GM12872 (cell line): Measurements from ENCODE around the gene BLOC1S3.

Experiments used
- TF ChIP-seq, protein P1 (sequence below): IDR thresholded peaks from 3 replicates; pipeline ENCODE4 v1.5.1; 2011; ENCODE audit warnings: low read depth, mild to moderate bottlenecking, low read length, moderate library complexity; ENCODE audit not compliant: insufficient read depth

Gene BLOC1S3

DNA sequence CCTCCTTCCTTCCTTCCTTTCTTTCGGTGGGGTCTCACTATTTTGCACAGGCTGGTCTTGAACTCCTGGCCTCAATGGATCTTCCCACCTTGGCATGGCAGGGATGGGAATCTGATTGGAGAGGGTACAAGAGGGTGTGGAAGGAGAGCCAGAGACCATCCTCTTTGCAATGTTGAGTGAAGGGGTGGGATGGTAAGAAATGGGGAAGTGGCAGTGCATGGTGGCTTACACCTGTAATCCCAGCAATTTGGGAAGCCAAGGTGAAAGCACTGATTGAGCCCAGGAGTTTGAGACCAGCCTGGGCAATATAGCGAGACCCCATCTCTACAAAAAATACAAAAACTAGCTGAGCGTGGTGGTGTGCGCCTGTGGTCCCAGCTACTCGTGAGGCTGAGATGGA is 5.5 kb downstream of the BLOC1S3 start:
- TF ChIP-seq, protein P1, sequence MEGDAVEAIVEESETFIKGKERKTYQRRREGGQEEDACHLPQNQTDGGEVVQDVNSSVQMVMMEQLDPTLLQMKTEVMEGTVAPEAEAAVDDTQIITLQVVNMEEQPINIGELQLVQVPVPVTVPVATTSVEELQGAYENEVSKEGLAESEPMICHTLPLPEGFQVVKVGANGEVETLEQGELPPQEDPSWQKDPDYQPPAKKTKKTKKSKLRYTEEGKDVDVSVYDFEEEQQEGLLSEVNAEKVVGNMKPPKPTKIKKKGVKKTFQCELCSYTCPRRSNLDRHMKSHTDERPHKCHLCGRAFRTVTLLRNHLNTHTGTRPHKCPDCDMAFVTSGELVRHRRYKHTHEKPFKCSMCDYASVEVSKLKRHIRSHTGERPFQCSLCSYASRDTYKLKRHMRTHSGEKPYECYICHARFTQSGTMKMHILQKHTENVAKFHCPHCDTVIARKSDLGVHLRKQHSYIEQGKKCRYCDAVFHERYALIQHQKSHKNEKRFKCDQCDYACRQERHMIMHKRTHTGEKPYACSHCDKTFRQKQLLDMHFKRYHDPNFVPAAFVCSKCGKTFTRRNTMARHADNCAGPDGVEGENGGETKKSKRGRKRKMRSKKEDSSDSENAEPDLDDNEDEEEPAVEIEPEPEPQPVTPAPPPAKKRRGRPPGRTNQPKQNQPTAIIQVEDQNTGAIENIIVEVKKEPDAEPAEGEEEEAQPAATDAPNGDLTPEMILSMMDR, result no peak

DNA sequence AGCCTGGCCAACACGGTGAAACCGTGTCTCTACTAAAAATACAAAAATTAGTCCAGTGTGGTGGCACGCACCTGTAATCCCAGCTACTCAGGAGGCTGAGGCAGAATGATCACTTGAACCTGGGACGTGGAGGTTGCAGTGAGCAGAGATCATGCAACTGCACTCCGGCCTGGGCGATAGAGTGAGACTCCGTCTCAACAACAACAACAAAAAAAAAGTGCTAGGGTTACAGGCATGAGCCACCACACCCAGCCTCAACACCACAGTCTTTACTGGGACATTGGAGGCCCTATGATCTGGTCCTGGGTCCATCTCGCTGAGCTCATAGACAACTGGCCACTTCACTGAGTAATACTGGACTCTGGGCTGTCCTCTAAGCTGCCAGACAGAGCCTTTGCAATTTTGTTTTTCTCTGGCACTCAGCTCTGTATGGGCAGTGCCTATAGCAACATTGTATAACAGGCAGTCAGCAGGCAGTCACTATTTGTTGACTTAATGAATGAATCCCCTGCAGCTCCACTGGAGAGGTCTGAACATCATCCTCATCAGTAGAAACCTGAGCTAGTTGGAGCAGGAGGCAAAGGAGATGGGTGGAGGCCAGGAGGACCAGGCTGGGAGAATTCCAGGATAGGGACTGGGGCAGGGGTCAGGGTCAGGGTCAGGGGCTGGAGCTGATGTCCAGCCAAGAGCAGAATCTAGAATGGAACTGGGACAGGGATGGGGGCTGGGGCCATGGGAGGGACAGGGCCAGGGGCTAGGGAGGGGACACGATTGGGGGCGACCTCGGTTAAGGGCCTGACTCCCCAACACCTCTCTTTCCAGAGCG is 8.1 kb downstream of the BLOC1S3 start:
- TF ChIP-seq, protein P1, result no peak

DNA sequence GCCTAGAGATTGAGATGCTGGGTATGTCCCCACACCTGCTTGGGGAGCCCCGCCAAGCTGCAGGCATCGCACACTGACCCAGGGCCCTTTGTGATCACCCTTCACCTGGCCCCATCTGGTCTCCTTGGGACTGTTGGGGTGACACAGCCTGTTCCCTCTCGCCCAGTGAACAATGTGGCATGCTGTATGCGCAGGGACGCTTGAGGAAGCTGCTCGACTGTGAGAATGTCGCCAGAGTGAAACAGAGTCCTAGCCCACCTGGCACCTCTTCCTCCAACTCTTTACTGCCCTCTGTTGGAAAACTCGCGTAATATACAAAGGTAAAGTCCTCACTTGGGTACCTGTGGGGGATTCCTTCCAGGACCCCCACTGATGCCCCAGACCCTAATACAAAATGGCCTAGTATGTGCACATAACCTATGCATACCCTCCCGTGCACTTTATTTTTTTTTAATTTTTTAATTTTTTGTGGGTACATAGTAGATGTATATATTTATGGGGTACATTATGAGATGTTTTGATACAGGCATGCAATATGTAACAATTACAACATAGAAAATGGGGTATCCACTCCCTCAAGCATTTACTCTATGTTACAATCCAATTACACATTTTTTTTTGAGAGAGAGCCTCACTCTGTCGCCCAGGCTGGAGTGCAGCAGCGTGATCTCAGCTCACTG is 9.0 kb downstream of the BLOC1S3 start:
- TF ChIP-seq, protein P1, result peak; percentile 77

DNA sequence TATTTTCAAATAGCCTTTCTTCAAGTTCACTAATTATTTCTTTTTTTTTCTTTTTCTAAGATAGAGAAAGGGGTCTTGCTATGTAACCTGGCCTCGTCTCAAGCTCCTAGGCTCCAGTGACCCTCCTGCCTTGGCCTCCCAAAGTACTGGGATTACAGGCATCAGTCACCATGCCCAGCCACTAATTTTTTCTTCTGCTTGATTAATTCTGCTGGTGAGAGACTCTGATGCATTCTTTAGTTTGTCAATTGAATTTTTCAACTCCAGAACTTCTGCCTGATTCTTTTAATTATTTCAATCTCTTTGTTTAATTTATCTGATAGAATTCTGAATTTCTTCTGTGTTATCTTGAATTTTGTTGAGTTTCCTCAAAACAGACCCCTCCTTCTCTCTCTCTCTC is 11.4 kb downstream of the BLOC1S3 start:
- TF ChIP-seq, protein P1, result no peak

DNA sequence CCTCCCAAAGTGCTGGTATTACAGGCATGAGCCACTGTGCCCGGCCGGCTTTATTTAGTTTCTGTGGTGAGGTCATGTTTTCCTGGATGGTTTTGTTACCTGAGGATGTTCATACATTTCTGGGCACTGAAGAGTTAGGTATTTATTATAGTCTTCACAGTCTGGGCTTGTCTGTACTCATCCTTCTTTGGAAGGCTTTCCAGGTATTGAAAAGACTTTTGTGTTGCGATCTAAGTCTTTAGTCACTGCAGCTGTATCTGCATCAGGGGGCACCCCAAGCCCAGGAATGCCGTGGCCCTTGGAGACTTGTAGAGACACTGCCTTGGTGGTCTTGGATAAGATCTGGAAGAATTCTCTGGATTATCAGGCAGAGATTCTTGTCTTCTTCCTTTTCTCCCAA is 12.8 kb downstream of the BLOC1S3 start:
- TF ChIP-seq, protein P1, result no peak

DNA sequence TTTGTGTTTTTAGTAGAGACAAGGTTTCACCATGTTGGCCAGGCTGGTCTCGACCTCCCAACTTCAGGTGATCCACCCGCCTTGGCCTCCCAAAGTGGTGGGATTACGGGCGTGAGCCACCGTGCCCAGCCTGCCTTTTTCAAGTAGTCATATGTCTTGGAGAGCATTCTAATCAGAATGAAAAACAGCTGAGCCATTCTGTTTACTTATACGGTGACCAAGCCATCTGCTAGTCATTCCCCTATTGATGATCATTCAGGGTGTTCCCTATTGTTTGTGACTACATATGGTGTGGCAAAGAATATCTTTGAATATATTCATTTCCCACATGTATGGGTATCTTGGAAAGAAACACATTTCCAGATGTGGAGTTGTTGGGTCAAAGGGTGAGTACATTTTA is 17.2 kb downstream of the BLOC1S3 start:
- TF ChIP-seq, protein P1, result no peak

DNA sequence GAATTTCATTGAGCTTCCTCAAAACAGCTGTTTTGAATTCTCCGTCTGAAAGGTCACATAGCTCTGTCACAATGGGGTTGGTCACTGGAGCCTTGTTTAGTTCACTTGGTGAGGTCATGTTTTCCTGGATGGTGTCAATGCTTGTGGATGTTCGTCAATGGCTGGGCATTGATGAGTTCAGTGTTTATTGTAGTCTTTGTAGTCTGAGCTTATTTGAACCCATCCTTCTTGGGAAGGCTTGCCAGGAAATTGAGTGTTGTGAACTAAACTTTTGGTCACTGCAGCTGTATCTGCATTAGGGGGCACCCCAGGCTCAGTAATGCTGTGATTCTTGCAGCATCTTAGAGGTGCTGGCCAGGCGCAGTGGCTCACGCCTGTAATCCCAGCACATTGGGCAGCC is 22.0 kb downstream of the BLOC1S3 start:
- TF ChIP-seq, protein P1, result no peak
